NT2/D1 (cell line): Measurements from ENCODE around the gene CD2BP2.

Source experiments
- SUZ12 ChIP-seq: IDR thresholded peaks from 2 replicates; pipeline ENCODE4 v1.6.1; 2011; ENCODE audit not compliant: insufficient read length, insufficient read depth; ENCODE audit errors: extremely low read depth
- YY1 ChIP-seq: IDR thresholded peaks from 2 replicates; pipeline ENCODE4 v1.6.1; 2011; ENCODE audit not compliant: insufficient read length, insufficient read depth
- ZNF274 ChIP-seq: IDR thresholded peaks from 2 replicates; pipeline ENCODE4 v1.6.1; 2011; ENCODE audit warnings: mild to moderate bottlenecking, low read depth, low read length

DNA sequence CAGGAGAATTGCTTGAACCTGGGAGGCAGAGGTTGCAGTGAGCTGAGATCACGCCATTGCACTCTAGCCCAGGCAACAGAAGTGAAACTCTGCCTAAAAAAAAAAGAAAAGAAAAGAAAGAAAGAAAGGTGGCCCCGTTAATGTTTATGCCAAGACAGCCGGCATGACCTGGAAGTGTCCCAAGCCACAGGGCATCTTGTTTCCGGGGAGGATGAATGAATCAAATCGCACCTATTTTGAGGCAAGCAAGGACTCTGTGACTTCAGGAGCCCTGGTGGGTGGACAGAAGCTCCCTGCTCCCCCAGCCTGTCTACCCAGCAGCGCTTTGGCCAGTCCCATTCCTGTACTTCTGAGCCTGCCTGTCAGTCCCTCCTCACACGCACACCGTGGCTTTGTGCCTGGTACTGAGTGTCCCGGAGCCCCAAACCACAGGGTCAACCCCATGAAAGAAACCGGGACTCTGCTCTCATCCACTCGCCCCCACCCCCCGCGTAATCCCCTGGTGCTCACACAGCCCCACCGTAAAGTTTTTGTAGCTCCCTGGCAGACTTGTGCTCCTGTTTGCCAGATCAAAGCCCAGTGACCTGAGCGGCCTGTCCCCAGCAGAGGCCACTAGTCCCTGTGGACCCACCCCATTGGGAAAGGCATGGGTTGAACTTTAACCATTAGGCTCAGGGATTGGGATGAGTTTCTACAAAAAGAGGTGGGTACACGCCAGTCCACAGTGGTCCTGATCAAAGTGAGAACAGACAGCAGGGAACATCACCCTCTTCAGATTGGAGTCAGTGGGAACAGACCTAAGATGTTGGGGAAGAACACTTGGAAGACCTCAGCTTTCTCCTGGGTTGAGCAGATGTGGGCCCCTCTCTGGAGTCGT lies 19.3 kb downstream of the CD2BP2 start:
- TF ChIP-seq YY1: no peak
- TF ChIP-seq ZNF274: no peak
- no peak for TF ChIP-seq SUZ12
